OCI-LY7 (cell line): ENCODE results near the gene NSRP1.

ENCODE experiments used
- CTCF ChIP-seq: fragments of 200-600 bp; sonication (generic); conservative IDR thresholded peaks from 2 replicates; pipeline ENCODE4 v1.5.1; 2014; ENCODE audit warnings: mild to moderate bottlenecking, antibody characterized with exemption, low read length, moderate library complexity, mixed read lengths
- EZH2phosphoT487 ChIP-seq: fragments of 200-600 bp; sonication (generic); IDR thresholded peaks from 2 replicates; pipeline ENCODE4 v1.6.1; 2018; ENCODE audit warnings: low read depth, borderline replicate concordance, mild to moderate bottlenecking, mixed run types, antibody characterized with exemption, low read length, moderate library complexity, mixed read lengths

DNA sequence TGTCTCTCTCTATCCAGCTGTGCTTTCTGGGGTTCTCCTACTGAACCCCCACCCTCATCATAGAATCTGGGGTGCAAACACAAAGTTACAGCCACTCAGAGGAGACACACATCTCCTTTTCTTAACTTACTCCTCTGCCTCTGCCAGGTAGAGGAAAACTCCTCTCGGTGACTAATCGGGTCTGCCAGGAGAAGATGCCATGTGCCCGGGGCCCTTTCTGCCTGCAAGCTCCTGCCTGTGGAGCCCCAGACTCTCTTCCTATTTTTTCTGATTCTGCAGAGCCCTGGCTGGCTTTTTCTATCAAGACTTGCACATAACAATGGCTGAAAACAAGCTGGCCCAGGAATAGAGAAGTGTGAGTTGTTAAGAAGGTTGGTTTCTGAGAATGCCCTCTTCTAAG lies 108.5 kb downstream of the NSRP1 start:
- TF ChIP-seq CTCF (no peak), EZH2phosphoT487 (no peak)
